DOHH2 (cell line): Measurements from ENCODE around the gene SETD1A.

Experiments
- CTCF ChIP-seq: fragments of 200-600 bp; sonication (generic); IDR thresholded peaks from one replicate; pipeline ENCODE4 v1.5.1; 2014; ENCODE audit warnings: antibody characterized with exemption, mild to moderate bottlenecking, low read depth, low read length; ENCODE audit not compliant: poor library complexity, severe bottlenecking
- EZH2phosphoT487 ChIP-seq: fragments of 200-600 bp; sonication (generic); IDR thresholded peaks from 2 replicates; pipeline ENCODE4 v1.6.1; 2017; ENCODE audit warnings: borderline replicate concordance, mild to moderate bottlenecking, antibody characterized with exemption, low read length, moderate library complexity, mixed read lengths

GRCh38 chr16:30951193-30951592 lies 6.4 kb upstream of the SETD1A start:
- TF ChIP-seq CTCF (no peak), EZH2phosphoT487 (no peak)
